Measurements from ENCODE around the gene KCNH1.

The KCNH1 gene

DNA sequence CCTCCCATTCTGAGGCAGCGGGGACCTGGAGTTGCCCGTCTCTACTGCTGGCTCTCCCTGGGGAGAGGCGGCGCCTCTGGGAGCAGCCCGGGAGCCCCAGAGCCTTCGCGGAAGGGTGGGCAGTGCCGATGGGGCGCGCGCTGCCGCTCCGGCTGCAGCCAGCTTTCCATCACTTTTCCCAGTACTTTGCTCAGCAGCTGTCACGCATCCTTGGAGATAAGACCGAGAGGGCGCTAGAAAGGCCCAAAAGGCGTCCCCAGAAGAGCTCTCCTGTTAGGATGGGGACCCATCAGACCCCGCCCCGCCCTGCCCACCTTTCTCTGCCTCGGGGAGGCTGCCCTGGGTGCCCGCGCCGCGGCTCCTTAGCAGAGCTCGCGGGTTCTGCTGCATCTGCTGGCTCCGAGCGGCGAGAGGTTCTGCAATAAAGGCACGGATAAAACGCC is 534 bp downstream of the KCNH1 start:
- H3K27me3 ChIP-seq (ENCODE audit: control insufficient read depth, insufficient read depth, low read length), result peaks cover 32% of the 10 kb centered on the region
- H3K9ac ChIP-seq (ENCODE audit: low read length), result no peak overlapping the region
- H3K4me3 ChIP-seq (ENCODE audit: low read length), result no peak overlapping the region
- no peaks in the 10 kb centered on the region for H3K36me3 ChIP-seq (ENCODE audit: control insufficient read depth, insufficient read depth, low read length)
- H3K9me3 ChIP-seq (ENCODE audit: control insufficient read depth, low read length), result no peaks in the 10 kb centered on the region
- peaks cover 8% of the 10 kb centered on the region for H3K4me1 ChIP-seq (ENCODE audit: control insufficient read depth, insufficient read depth, low read length)

DNA sequence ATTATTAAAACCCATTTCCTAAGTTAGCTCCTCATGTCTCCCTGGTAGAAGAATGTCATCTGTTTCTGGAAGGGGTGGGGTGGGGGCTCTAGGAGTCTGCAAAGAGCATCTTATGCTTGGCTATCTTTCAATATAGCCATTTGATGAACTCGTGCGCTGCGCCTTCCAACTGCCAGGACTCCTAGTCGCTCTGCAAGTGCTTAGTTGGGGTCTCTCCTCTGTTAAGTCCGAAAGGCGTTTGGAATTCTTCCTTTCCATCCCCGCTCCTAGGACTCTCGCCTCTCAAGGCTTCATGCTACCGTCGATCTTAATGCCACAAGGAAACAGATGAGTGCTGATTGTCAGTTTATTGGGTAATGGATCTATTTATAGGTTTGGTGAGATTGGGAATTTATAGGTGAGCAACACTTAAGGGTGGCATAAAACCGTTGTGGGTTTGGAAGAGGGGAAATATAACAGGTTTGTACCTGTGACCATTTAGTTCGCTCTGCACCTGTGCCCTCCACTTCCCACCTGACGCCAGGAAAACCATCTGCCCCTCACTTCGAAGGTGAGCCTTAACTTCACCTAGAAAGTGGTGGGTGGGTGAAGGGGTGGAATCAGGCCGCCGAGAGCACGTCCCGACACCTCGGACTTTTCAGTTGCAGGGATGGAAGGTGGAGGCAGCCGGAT is 1.1 kb downstream of the KCNH1 start:
- Histone ChIP-seq H3K9ac (ENCODE audit: low read length) (no peak overlapping the region), H3K4me3 (ENCODE audit: low read length) (no peak overlapping the region), H3K36me3 (ENCODE audit: control insufficient read depth, insufficient read depth, low read length) (no peaks in the 10 kb centered on the region), H3K9me3 (ENCODE audit: control insufficient read depth, low read length) (no peaks in the 10 kb centered on the region), H3K4me1 (ENCODE audit: control insufficient read depth, insufficient read depth, low read length) (peaks cover 8% of the 10 kb centered on the region), H3K27me3 (ENCODE audit: control insufficient read depth, insufficient read depth, low read length) (peaks cover 32% of the 10 kb centered on the region)

DNA sequence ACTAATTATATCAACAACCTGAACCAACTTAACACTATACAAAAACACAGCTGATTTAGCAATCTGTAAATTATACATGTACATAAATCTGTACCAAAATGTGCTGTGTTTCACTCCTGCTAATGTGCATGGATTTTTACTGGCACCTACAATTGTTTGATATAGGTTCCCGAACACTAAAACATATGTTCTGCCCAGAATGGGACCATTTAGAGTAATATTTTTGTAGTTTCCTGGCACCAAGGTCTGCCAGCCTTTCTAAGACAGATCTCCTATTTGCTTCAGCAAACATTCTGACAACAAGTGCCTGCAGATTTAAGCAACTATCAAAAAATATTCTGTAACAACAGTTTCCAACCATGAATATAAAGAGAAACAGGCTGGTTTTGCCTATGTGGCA is 4.2 kb downstream of the KCNH1 start:
- Histone ChIP-seq H3K4me1 (ENCODE audit: control insufficient read depth, insufficient read depth, low read length) (peaks cover 8% of the 10 kb centered on the region), H3K4me3 (ENCODE audit: low read length) (no peak overlapping the region), H3K27me3 (ENCODE audit: control insufficient read depth, insufficient read depth, low read length) (peaks cover 30% of the 10 kb centered on the region), H3K9ac (ENCODE audit: low read length) (no peak overlapping the region), H3K36me3 (ENCODE audit: control insufficient read depth, insufficient read depth, low read length) (no peaks in the 10 kb centered on the region), H3K9me3 (ENCODE audit: control insufficient read depth, low read length) (no peaks in the 10 kb centered on the region)

DNA sequence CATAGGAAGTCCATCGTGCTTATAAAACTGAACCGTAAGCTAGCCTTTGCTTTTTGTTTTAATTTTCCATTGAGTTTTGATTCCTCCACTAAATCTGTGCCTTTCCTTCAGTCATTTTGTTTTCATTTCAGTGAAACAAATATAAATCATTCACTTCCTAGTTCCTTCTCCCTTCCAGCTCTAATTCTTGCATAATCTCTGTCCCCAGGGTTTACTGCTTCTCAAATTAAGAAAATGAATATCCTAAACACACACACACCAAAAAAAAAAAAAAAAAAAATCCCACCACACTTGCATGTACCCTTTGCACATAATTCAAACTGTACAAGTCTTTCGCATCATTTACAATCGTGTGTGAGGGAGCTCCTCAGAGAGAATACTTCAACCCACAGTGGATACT is 6.8 kb downstream of the KCNH1 start:
- Histone ChIP-seq H3K9me3 (ENCODE audit: control insufficient read depth, low read length) (no peaks in the 10 kb centered on the region), H3K4me3 (ENCODE audit: low read length) (no peak overlapping the region), H3K4me1 (ENCODE audit: control insufficient read depth, insufficient read depth, low read length) (no peaks in the 10 kb centered on the region), H3K9ac (ENCODE audit: low read length) (no peak overlapping the region), H3K27me3 (ENCODE audit: control insufficient read depth, insufficient read depth, low read length) (peaks cover 4% of the 10 kb centered on the region), H3K36me3 (ENCODE audit: control insufficient read depth, insufficient read depth, low read length) (no peaks in the 10 kb centered on the region)

DNA sequence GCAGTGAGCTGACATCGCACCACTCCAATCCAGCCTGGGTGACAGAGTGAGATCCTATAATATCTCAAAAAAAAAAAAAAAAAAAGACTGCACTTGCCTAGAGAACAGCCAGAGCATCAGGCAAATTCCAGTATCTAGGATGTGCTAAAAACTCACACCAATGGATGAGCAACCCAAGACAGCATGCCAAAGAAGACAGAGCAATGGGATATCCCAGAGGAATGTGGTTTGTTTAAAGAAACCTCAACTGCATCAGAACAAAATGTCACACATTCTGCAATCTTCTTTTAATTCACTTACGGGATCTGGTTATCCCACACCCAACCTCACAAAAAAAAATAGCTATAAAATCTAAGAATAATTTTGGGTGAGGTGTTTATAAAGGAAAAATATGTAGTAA is 7.3 kb downstream of the KCNH1 start:
- H3K27me3 ChIP-seq (ENCODE audit: control insufficient read depth, insufficient read depth, low read length), result no peaks in the 10 kb centered on the region
- H3K36me3 ChIP-seq (ENCODE audit: control insufficient read depth, insufficient read depth, low read length), result no peaks in the 10 kb centered on the region
- no peaks in the 10 kb centered on the region for H3K4me1 ChIP-seq (ENCODE audit: control insufficient read depth, insufficient read depth, low read length)
- no peaks in the 10 kb centered on the region for H3K9me3 ChIP-seq (ENCODE audit: control insufficient read depth, low read length)
- H3K9ac ChIP-seq (ENCODE audit: low read length), result no peak overlapping the region
- no peak overlapping the region for H3K4me3 ChIP-seq (ENCODE audit: low read length)

DNA sequence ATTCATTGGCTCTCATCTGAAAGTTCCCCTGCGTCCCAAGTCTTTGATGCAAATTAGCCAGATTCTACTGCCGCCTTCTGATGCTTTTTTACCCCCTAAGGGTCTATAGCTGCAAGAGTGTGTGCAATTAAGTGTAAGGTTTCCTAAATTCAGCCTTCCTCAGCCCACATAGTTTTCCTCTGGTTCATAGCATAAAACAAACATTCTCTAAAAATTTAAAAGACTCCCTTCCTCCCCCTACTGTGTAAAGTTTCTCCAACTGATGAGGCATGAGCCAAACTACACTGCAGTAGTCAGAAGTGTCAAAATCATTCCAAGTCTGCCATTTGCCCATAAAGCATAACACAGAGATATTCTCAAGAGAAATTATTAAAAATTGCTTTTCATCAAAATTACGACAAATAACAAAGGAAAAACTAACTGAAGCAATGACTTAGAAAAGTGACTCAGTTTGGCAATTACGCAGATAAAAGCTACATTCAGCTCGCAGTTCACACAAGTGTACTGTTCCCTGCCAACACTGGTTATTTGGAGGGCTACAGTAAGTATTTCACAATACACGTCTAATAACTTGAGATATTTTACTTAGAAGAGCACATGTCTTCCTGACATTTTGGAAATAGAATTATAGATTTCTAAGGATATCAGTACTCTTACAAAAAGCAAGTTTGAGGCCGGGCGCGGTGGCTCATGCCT is 15.4 kb downstream of the KCNH1 start:
- Histone ChIP-seq H3K36me3 (ENCODE audit: control insufficient read depth, insufficient read depth, low read length) (no peaks in the 10 kb centered on the region), H3K27me3 (ENCODE audit: control insufficient read depth, insufficient read depth, low read length) (no peaks in the 10 kb centered on the region), H3K4me1 (ENCODE audit: control insufficient read depth, insufficient read depth, low read length) (no peaks in the 10 kb centered on the region), H3K9me3 (ENCODE audit: control insufficient read depth, low read length) (no peaks in the 10 kb centered on the region), H3K4me3 (ENCODE audit: low read length) (no peak overlapping the region), H3K9ac (ENCODE audit: low read length) (no peak overlapping the region)

DNA sequence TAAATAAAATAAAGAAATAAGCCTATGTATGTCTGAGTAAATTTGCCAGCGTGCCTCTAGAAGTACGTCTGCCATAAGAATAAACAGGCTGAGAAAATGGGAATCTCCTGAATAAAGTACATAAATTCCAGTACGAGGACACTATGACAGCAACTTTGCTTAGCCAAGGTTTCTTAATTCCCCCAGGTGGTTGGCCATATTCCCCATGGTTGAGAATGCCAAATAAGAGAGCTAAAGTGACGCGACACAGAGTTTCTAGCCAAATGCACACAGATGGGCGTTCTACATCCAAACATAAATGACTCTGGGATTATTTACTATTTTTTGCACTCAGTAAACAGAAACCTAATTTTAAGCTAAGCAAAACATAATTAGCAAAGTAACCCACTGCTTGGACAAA is 19.5 kb downstream of the KCNH1 start:
- Histone ChIP-seq H3K36me3 (ENCODE audit: control insufficient read depth, insufficient read depth, low read length) (no peaks in the 10 kb centered on the region), H3K4me3 (ENCODE audit: low read length) (no peak overlapping the region), H3K9ac (ENCODE audit: low read length) (no peak overlapping the region), H3K9me3 (ENCODE audit: control insufficient read depth, low read length) (no peaks in the 10 kb centered on the region), H3K27me3 (ENCODE audit: control insufficient read depth, insufficient read depth, low read length) (no peaks in the 10 kb centered on the region), H3K4me1 (ENCODE audit: control insufficient read depth, insufficient read depth, low read length) (no peaks in the 10 kb centered on the region)

DNA sequence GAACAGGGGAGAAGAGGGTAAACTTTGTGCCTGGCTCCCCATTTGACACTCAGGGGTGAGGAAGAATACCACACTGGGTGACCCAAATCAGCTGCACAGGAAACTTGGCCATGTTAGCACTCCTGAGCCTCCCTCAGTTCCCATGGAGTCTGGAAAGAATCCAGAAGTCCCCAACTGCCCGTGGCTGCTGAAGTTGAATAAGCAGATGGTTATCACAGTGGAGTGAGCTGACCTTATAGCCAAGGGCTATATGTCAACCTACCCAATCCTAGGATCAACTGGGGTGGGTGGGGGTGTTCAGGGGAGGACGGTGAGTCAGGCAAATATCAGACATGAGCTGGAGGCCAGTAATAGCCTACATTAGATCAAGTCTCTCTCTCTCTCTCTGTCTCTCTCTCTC is 20.4 kb downstream of the KCNH1 start:
- H3K9ac ChIP-seq (ENCODE audit: low read length), result no peak overlapping the region

DNA sequence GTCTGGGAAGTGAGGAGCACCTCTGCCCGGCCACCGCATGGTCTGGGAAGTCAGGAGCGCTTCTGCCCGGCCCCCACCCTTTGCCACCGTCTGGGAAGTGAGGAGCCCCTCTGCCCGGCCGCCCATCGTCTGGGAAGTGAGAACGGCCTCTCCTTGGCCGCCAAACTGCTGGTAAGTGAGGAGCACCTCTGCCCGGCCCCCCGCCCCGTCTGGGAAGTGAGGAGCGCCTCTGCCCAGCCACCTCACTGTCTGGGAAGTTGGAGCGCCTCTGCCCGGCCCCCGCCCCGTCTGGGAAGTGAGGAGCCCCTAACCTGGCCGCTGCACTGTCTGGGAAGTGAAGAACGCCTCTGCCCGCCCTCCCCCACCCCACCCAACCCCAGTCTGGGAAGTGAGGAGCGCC is 22.6 kb downstream of the KCNH1 start:
- Histone ChIP-seq H3K9ac (ENCODE audit: low read length) (no peak overlapping the region), H3K36me3 (ENCODE audit: control insufficient read depth, insufficient read depth, low read length) (no peaks in the 10 kb centered on the region), H3K9me3 (ENCODE audit: control insufficient read depth, low read length) (no peaks in the 10 kb centered on the region), H3K4me1 (ENCODE audit: control insufficient read depth, insufficient read depth, low read length) (no peaks in the 10 kb centered on the region), H3K27me3 (ENCODE audit: control insufficient read depth, insufficient read depth, low read length) (no peaks in the 10 kb centered on the region), H3K4me3 (ENCODE audit: low read length) (no peak overlapping the region)

More for the DNA sequence above, 20.4 kb downstream of the KCNH1 start:
- H3K9me3 ChIP-seq (ENCODE audit: control insufficient read depth, low read length), result no peaks in the 10 kb centered on the region
- H3K36me3 ChIP-seq (ENCODE audit: control insufficient read depth, insufficient read depth, low read length), result no peaks in the 10 kb centered on the region
- no peaks in the 10 kb centered on the region for H3K4me1 ChIP-seq (ENCODE audit: control insufficient read depth, insufficient read depth, low read length)
- H3K4me3 ChIP-seq (ENCODE audit: low read length), result no peak overlapping the region
- H3K27me3 ChIP-seq (ENCODE audit: control insufficient read depth, insufficient read depth, low read length), result no peaks in the 10 kb centered on the region

DNA sequence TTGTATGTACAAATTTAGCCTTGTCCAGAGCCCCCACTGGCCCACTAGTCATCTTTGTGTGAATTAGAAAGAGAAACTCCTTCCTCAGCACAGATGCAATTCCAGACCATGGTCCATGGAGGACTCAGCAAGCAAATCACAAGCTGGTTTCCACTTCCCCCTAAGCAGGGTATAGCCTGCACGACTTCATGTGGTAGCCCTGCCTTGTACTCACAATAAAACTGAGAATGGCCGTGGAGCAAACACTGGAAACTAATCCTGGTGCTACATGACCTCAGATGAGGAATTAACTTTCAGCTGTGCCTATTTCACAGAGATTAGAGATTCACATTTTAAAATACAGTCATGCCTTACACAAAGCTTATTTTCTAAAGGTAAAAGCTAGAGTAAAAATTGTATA is 32.5 kb downstream of the KCNH1 start:
- H3K36me3 ChIP-seq (ENCODE audit: control insufficient read depth, insufficient read depth, low read length), result no peaks in the 10 kb centered on the region
- H3K4me3 ChIP-seq (ENCODE audit: low read length), result no peak overlapping the region
- no peaks in the 10 kb centered on the region for H3K9me3 ChIP-seq (ENCODE audit: control insufficient read depth, low read length)
- H3K4me1 ChIP-seq (ENCODE audit: control insufficient read depth, insufficient read depth, low read length), result no peaks in the 10 kb centered on the region
- no peak overlapping the region for H3K9ac ChIP-seq (ENCODE audit: low read length)
- H3K27me3 ChIP-seq (ENCODE audit: control insufficient read depth, insufficient read depth, low read length), result no peaks in the 10 kb centered on the region

DNA sequence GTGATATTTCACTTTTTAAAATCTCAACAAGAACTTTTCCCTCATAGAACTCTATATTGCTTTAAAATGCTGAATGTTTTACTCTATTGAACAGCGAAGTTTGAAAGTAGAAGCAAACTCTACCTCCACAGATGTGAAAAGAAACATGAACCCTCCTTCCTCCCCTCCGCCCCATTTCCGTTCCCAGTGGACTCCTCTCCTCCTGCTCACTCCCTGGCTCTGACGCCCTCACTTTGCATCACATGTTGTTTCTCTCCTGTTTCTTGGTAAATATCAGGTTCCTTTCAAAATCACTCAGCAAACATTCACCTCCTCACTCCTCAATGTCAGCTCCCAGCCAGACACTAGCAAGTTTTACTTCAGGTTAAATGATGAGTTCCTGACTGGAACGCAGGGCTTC is 34.6 kb downstream of the KCNH1 start:
- H3K36me3 ChIP-seq (ENCODE audit: control insufficient read depth, insufficient read depth, low read length), result no peaks in the 10 kb centered on the region
- H3K9ac ChIP-seq (ENCODE audit: low read length), result no peak overlapping the region
- no peaks in the 10 kb centered on the region for H3K4me1 ChIP-seq (ENCODE audit: control insufficient read depth, insufficient read depth, low read length)
- no peaks in the 10 kb centered on the region for H3K27me3 ChIP-seq (ENCODE audit: control insufficient read depth, insufficient read depth, low read length)
- H3K4me3 ChIP-seq (ENCODE audit: low read length), result no peak overlapping the region
- no peaks in the 10 kb centered on the region for H3K9me3 ChIP-seq (ENCODE audit: control insufficient read depth, low read length)

DNA sequence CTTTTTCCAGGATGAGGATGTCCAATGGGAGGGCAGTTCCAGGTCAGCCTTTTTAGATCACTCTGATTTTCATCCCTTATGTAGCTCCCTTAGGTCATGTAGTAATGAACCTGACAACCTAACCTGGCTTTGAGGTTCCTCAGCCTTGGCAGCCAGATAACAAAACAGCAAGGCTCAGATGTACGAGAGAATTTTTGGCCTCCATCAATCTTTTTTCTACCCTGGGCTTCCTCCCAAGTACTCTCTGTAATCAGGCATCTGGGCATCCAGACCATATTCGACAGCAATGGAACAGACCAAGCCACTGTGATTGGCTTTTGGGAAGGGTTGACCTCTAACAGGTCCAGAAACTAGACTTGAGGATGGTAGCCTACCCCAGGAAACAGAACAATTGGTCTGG is 38.6 kb downstream of the KCNH1 start:
- Histone ChIP-seq H3K9me3 (ENCODE audit: control insufficient read depth, low read length) (no peaks in the 10 kb centered on the region), H3K4me1 (ENCODE audit: control insufficient read depth, insufficient read depth, low read length) (no peaks in the 10 kb centered on the region), H3K4me3 (ENCODE audit: low read length) (no peak overlapping the region), H3K36me3 (ENCODE audit: control insufficient read depth, insufficient read depth, low read length) (no peaks in the 10 kb centered on the region), H3K9ac (ENCODE audit: low read length) (no peak overlapping the region), H3K27me3 (ENCODE audit: control insufficient read depth, insufficient read depth, low read length) (no peaks in the 10 kb centered on the region)
